HepG2 (cell line): ENCODE data around the gene ZSCAN1. TPM values are rescaled to one million over a fixed set of nuclear protein-coding genes. Genes with fewer than 3 reads are reported as not detected.
A peak's percentile ranks its signal among the peaks of the same experiment; 100 is the strongest.

Experiments
- HMGXB3 ChIP-seq: sonication (generic); formaldehyde crosslinking; IDR thresholded peaks from 2 replicates; pipeline ENCODE4 v1.4.0; 2020; ENCODE audit warnings: missing genetic modification reagents, borderline replicate concordance
- HNF4G ChIP-seq, 2 experiments: sonication (generic) in 1 of 2; formaldehyde crosslinking in 1 of 2; IDR thresholded peaks; 2 replicates each; pipeline versions ENCODE4 v1.4.0 to v1.6.1; 2011 to 2020; ENCODE audit warnings: borderline replicate concordance in 2 of 2, low read depth in 2 of 2, mild to moderate bottlenecking in 2 of 2, low read length in 1 of 2, missing genetic modification reagents in 1 of 2, moderate library complexity in 1 of 2
- HNRNPH1 ChIP-seq: fragments of 200-400 bp; formaldehyde crosslinking; optimal IDR thresholded peaks from 2 replicates; pipeline ENCODE3; 2017; ENCODE audit warnings: mild to moderate bottlenecking, low read depth, low read length
- RCOR2 ChIP-seq: IDR thresholded peaks from 2 replicates; pipeline ENCODE4 v1.6.1; 2016; ENCODE audit warnings: missing biosample characterization, missing genetic modification reagents
- SMYD3 ChIP-seq: sonication (generic); formaldehyde crosslinking; IDR thresholded peaks from 2 replicates; pipeline ENCODE4 v1.8.1; 2023; ENCODE audit warnings: mild to moderate bottlenecking, missing genetic modification reagents
- TARDBP ChIP-seq: sonication (generic); formaldehyde crosslinking; IDR thresholded peaks from 2 replicates; pipeline ENCODE4 v1.8.0; 2022; ENCODE audit warnings: mild to moderate bottlenecking, missing genetic modification reagents
- TSC22D2 ChIP-seq: sonication (generic); formaldehyde crosslinking; IDR thresholded peaks from 2 replicates; pipeline ENCODE4 v1.5.1; 2020; ENCODE audit warnings: missing genetic modification reagents, mild to moderate bottlenecking, borderline replicate concordance
- XRCC5 ChIP-seq: fragments of 200-400 bp; formaldehyde crosslinking; optimal IDR thresholded peaks from 2 replicates; pipeline ENCODE3; 2017; ENCODE audit warnings: mild to moderate bottlenecking, low read length
- ZFYVE20 ChIP-seq: sonication (generic); formaldehyde crosslinking; IDR thresholded peaks from 2 replicates; pipeline ENCODE4 v1.8.0; 2023; ENCODE audit warnings: low read depth, mild to moderate bottlenecking, moderate library complexity, missing genetic modification reagents, borderline replicate concordance
- ZMYM3 ChIP-seq: sonication (generic); formaldehyde crosslinking; IDR thresholded peaks from 2 replicates; pipeline ENCODE4 v1.5.1; 2020; ENCODE audit warnings: mild to moderate bottlenecking, missing genetic modification reagents
- ZNF121 ChIP-seq: sonication (generic); formaldehyde crosslinking; IDR thresholded peaks from 2 replicates; pipeline ENCODE4 v1.5.0; 2020; ENCODE audit warnings: mild to moderate bottlenecking, missing genetic modification reagents
- ZNF264 ChIP-seq: sonication (generic); formaldehyde crosslinking; IDR thresholded peaks from 2 replicates; pipeline ENCODE4 v1.4.0; 2020; ENCODE audit warnings: missing genetic modification reagents
- ZNF317 ChIP-seq: sonication (generic); formaldehyde crosslinking; IDR thresholded peaks from 2 replicates; pipeline ENCODE4 v1.5.0; 2020; ENCODE audit warnings: mild to moderate bottlenecking, missing genetic modification reagents
- ZNF329 ChIP-seq: sonication (generic); formaldehyde crosslinking; IDR thresholded peaks from 2 replicates; pipeline ENCODE4 v1.9.0; 2021; ENCODE audit warnings: low read depth, mild to moderate bottlenecking, missing genetic modification reagents
- ZNF335 ChIP-seq: sonication (generic); formaldehyde crosslinking; IDR thresholded peaks from 2 replicates; pipeline ENCODE4 v1.4.0; 2020; ENCODE audit warnings: missing genetic modification reagents
- ZNF407 ChIP-seq: sonication (generic); formaldehyde crosslinking; IDR thresholded peaks from one replicate; pipeline ENCODE4 v1.5.1; 2020; ENCODE audit warnings: mild to moderate bottlenecking, missing genetic modification reagents; ENCODE audit errors: not compliant biosample characterization
- ZNF577 ChIP-seq: sonication (generic); formaldehyde crosslinking; IDR thresholded peaks from 2 replicates; pipeline ENCODE4 v1.4.0; 2020; ENCODE audit warnings: mild to moderate bottlenecking, low read depth, missing genetic modification reagents, borderline replicate concordance
- ZNF788 ChIP-seq: sonication (generic); formaldehyde crosslinking; IDR thresholded peaks from 2 replicates; pipeline ENCODE4 v1.5.0; 2020; ENCODE audit warnings: mild to moderate bottlenecking, missing genetic modification reagents, borderline replicate concordance
- polyA plus RNA-seq, 8 experiments: library from polyadenylated mRNA; depleted of rRNA in 3 of 8; stranded (reverse) in 7 of 8; unstranded in 1 of 8; fragments of >200 nt; fragmentation: Illumina TruSeq in 4 of 8; extraction: Trizol in 4 of 8; gene quantifications; 2 replicates each; pipeline versions ENCODE4 v1.2.1 to v1.2.3, GENCODE V29; 2011 to 2016; ENCODE audit warnings: low read depth in 4 of 8, missing spikeins in 1 of 8, mixed read lengths in 1 of 8; ENCODE audit not compliant: insufficient read depth in 1 of 8
- total RNA-seq, 5 experiments: library from RNA; depleted of rRNA; stranded (reverse); fragments of >200 nt; fragmentation: Illumina TruSeq; extraction: Trizol; gene quantifications; 2 replicates each; pipeline ENCODE4 v1.2.3, GENCODE V29; 2016; ENCODE audit warnings: low read depth in 1 of 5

The ZSCAN1 gene
- total and polyA plus RNA-seq, 2 of the 13 experiments (the other 11 are each of a cell fraction or from before 2014, with no cell fraction given): not detected

GRCh38 chr19:58038688-58039204 is 4.9 kb downstream of the ZSCAN1 start (continued):
- TF ChIP-seq HMGXB3 (CRISPR knock-in tag): no peak
- TF ChIP-seq ZNF329 (CRISPR knock-in tag): no peak
- no peak for TF ChIP-seq XRCC5
- TF ChIP-seq HNRNPH1: no peak
- TF ChIP-seq ZNF317 (CRISPR knock-in tag): no peak
- peak; percentile 34; the same call in 1 of the 2 replicates for TF ChIP-seq ZMYM3 (CRISPR knock-in tag)
- no peak for TF ChIP-seq RCOR2 (CRISPR knock-in tag)
- no peak for TF ChIP-seq ZNF407 (CRISPR knock-in tag)
- TF ChIP-seq ZNF577 (CRISPR knock-in tag): no peak
- no peak for TF ChIP-seq ZNF788 (CRISPR knock-in tag)
- TF ChIP-seq ZNF335 (CRISPR knock-in tag): no peak
- TF ChIP-seq HNF4G (IDR thresholded peaks at IDR 0.05; ENCODE audit: borderline replicate concordance, low read depth, low read length): 0 out of 2 replicates have a peak, but pooled peaks have one; percentile 17
- no peak for TF ChIP-seq HNF4G (CRISPR knock-in tag; IDR thresholded peaks at IDR 0.05; ENCODE audit: borderline replicate concordance, low read depth)
- no peak for TF ChIP-seq ZFYVE20 (CRISPR knock-in tag)
- no peak for TF ChIP-seq ZNF121 (CRISPR knock-in tag)
- TF ChIP-seq TSC22D2 (CRISPR knock-in tag): no peak
- TF ChIP-seq SMYD3 (CRISPR knock-in tag): no peak
- 0 out of 2 replicates have a peak, but pooled peaks have one; percentile 41 for TF ChIP-seq TARDBP (CRISPR knock-in tag)
- TF ChIP-seq ZNF264 (CRISPR knock-in tag): no peak
